ENCODE measurements around the gene TMEM88.

The TMEM88 gene

DNA sequence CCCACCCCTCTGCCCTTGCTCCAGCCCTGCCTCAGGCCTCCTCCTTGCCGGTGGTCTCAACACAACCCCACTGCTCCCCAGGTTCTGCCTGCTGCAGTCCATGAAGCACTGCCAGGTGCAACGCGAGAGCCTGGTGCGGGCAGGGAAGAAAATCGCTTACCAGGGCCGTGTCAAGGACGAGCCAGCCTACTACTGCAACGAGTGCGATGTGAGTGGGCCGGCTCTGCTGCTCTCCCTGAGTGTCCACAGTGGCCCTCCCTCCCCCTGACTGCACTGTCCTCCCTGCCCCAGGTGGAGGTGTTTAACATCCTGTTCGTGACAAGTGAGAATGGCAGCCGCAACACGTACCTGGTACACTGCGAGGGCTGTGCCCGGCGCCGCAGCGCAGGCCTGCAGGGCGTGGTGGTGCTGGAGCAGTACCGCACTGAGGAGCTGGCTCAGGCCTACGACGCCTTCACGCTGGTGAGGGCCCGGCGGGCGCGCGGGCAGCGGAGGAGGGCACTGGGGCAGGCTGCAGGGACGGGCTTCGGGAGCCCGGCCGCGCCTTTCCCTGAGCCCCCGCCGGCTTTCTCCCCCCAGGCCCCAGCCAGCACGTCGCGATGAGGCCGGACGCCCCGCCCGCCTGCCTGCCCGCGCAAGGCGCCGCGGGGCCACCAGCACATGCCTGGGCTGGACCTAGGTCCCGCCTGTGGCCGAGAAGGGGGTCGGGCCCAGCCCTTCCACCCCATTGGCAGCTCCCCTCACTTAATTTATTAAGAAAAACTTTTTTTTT is 1.8 kb upstream of the TMEM88 start:
- TF ChIP-seq TCF4 (CRISPR knock-in tag; IDR thresholded peaks at IDR 0.05; ENCODE audit: borderline replicate concordance) (no peak), ZNF70 (CRISPR knock-in tag; IDR thresholded peaks at IDR 0.05) (no peak), ZFP3 (CRISPR knock-in tag; IDR thresholded peaks at IDR 0.05) (no peak), PPARA (CRISPR knock-in tag; IDR thresholded peaks at IDR 0.05; ENCODE audit: borderline replicate concordance) (no peak), ESRRG (CRISPR knock-in tag; IDR thresholded peaks at IDR 0.05) (no peak), PATZ1 (CRISPR knock-in tag; IDR thresholded peaks at IDR 0.05; ENCODE audit: borderline replicate concordance) (no peak), ZNF565 (CRISPR knock-in tag; conservative IDR thresholded peaks at IDR 0.05; ENCODE audit: low read depth) (no peak), RARB (CRISPR knock-in tag; IDR thresholded peaks at IDR 0.05) (no peak), BACH2 (CRISPR knock-in tag; IDR thresholded peaks at IDR 0.05; ENCODE audit: borderline replicate concordance) (no peak), ZFP30 (CRISPR knock-in tag; IDR thresholded peaks at IDR 0.05) (no peak), ARNTL (CRISPR knock-in tag; IDR thresholded peaks at IDR 0.05; ENCODE audit: borderline replicate concordance, low read depth) (no peak), GLIS3 (CRISPR knock-in tag; IDR thresholded peaks at IDR 0.05) (no peak), TOX (CRISPR knock-in tag; IDR thresholded peaks at IDR 0.05; ENCODE audit: borderline replicate concordance) (no peak), SNAI2 (CRISPR knock-in tag; IDR thresholded peaks at IDR 0.05) (no peak), OSR1 (CRISPR knock-in tag; IDR thresholded peaks at IDR 0.05) (no peak), ISL1 (CRISPR knock-in tag; IDR thresholded peaks at IDR 0.05) (no peak)
- TF ChIP-seq, protein P1, sequence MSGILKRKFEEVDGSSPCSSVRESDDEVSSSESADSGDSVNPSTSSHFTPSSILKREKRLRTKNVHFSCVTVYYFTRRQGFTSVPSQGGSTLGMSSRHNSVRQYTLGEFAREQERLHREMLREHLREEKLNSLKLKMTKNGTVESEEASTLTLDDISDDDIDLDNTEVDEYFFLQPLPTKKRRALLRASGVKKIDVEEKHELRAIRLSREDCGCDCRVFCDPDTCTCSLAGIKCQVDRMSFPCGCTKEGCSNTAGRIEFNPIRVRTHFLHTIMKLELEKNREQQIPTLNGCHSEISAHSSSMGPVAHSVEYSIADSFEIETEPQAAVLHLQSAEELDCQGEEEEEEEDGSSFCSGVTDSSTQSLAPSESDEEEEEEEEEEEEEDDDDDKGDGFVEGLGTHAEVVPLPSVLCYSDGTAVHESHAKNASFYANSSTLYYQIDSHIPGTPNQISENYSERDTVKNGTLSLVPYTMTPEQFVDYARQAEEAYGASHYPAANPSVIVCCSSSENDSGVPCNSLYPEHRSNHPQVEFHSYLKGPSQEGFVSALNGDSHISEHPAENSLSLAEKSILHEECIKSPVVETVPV (CRISPR knock-in tag; IDR thresholded peaks at IDR 0.05): no peak
- TF ChIP-seq, protein P2, sequence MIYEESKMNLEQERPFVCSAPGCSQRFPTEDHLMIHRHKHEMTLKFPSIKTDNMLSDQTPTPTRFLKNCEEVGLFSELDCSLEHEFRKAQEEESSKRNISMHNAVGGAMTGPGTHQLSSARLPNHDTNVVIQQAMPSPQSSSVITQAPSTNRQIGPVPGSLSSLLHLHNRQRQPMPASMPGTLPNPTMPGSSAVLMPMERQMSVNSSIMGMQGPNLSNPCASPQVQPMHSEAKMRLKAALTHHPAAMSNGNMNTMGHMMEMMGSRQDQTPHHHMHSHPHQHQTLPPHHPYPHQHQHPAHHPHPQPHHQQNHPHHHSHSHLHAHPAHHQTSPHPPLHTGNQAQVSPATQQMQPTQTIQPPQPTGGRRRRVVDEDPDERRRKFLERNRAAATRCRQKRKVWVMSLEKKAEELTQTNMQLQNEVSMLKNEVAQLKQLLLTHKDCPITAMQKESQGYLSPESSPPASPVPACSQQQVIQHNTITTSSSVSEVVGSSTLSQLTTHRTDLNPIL (CRISPR knock-in tag; IDR thresholded peaks at IDR 0.05; ENCODE audit: low read depth): no peak
- TF ChIP-seq, protein P3, sequence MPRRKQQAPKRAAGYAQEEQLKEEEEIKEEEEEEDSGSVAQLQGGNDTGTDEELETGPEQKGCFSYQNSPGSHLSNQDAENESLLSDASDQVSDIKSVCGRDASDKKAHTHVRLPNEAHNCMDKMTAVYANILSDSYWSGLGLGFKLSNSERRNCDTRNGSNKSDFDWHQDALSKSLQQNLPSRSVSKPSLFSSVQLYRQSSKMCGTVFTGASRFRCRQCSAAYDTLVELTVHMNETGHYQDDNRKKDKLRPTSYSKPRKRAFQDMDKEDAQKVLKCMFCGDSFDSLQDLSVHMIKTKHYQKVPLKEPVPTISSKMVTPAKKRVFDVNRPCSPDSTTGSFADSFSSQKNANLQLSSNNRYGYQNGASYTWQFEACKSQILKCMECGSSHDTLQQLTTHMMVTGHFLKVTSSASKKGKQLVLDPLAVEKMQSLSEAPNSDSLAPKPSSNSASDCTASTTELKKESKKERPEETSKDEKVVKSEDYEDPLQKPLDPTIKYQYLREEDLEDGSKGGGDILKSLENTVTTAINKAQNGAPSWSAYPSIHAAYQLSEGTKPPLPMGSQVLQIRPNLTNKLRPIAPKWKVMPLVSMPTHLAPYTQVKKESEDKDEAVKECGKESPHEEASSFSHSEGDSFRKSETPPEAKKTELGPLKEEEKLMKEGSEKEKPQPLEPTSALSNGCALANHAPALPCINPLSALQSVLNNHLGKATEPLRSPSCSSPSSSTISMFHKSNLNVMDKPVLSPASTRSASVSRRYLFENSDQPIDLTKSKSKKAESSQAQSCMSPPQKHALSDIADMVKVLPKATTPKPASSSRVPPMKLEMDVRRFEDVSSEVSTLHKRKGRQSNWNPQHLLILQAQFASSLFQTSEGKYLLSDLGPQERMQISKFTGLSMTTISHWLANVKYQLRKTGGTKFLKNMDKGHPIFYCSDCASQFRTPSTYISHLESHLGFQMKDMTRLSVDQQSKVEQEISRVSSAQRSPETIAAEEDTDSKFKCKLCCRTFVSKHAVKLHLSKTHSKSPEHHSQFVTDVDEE (CRISPR knock-in tag; IDR thresholded peaks at IDR 0.05): no peak
- ATAC-seq: no peak

DNA sequence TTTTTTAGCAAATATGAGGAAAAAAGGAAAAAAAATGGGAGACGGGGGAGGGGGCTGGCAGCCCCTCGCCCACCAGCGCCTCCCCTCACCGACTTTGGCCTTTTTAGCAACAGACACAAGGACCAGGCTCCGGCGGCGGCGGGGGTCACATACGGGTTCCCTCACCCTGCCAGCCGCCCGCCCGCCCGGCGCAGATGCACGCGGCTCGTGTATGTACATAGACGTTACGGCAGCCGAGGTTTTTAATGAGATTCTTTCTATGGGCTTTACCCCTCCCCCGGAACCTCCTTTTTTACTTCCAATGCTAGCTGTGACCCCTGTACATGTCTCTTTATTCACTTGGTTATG is 1.2 kb upstream of the TMEM88 start:
- no peak for ATAC-seq
- TF ChIP-seq ZNF8 (CRISPR knock-in tag; IDR thresholded peaks at IDR 0.05) (no peak), ESRRG (CRISPR knock-in tag; IDR thresholded peaks at IDR 0.05) (no peak), OSR1 (CRISPR knock-in tag; IDR thresholded peaks at IDR 0.05) (no peak), ZNF70 (CRISPR knock-in tag; IDR thresholded peaks at IDR 0.05) (no peak), ISL1 (CRISPR knock-in tag; IDR thresholded peaks at IDR 0.05) (no peak), ARNTL (CRISPR knock-in tag; IDR thresholded peaks at IDR 0.05; ENCODE audit: borderline replicate concordance, low read depth) (no peak), PPARA (CRISPR knock-in tag; IDR thresholded peaks at IDR 0.05; ENCODE audit: borderline replicate concordance) (no peak), RARB (CRISPR knock-in tag; IDR thresholded peaks at IDR 0.05) (no peak), SNAI2 (CRISPR knock-in tag; IDR thresholded peaks at IDR 0.05) (no peak), GLIS3 (CRISPR knock-in tag; IDR thresholded peaks at IDR 0.05) (no peak), BACH2 (CRISPR knock-in tag; IDR thresholded peaks at IDR 0.05; ENCODE audit: borderline replicate concordance) (no peak), ZNF565 (CRISPR knock-in tag; conservative IDR thresholded peaks at IDR 0.05; ENCODE audit: low read depth) (no peak), TCF4 (CRISPR knock-in tag; IDR thresholded peaks at IDR 0.05; ENCODE audit: borderline replicate concordance) (no peak), ZFP3 (CRISPR knock-in tag; IDR thresholded peaks at IDR 0.05) (no peak)
- TF ChIP-seq, protein P2 (CRISPR knock-in tag; IDR thresholded peaks at IDR 0.05; ENCODE audit: low read depth): no peak
- TF ChIP-seq, protein P4, sequence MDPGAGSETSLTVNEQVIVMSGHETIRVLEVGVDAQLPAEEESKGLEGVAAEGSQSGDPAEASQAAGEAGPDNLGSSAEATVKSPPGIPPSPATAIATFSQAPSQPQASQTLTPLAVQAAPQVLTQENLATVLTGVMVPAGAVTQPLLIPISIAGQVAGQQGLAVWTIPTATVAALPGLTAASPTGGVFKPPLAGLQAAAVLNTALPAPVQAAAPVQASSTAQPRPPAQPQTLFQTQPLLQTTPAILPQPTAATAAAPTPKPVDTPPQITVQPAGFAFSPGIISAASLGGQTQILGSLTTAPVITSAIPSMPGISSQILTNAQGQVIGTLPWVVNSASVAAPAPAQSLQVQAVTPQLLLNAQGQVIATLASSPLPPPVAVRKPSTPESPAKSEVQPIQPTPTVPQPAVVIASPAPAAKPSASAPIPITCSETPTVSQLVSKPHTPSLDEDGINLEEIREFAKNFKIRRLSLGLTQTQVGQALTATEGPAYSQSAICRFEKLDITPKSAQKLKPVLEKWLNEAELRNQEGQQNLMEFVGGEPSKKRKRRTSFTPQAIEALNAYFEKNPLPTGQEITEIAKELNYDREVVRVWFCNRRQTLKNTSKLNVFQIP (CRISPR knock-in tag; IDR thresholded peaks at IDR 0.05; ENCODE audit: borderline replicate concordance, low read depth): no peak
- TF ChIP-seq, protein P3 (CRISPR knock-in tag; IDR thresholded peaks at IDR 0.05): no peak
- TF ChIP-seq, protein P1 (CRISPR knock-in tag; IDR thresholded peaks at IDR 0.05): no peak
